Right cardiac atrium (tissue), 5 donors: ENCODE measurements around the gene ATG101. TPM values are rescaled to one million over a fixed set of nuclear protein-coding genes. Genes with fewer than 3 reads are reported as not detected.
A peak's percentile ranks its signal among the peaks of the same experiment; 100 is the strongest.

ENCODE experiments used
- ATAC-seq, 2 donors: fragments of 200-7000 bp; cut with Tn5 transposase; one replicate each; pipeline versions ENCODE4 v1.8.0 to v1.9.1; 2020; ENCODE audit warnings: moderate library complexity in 2 of 2, mild to moderate bottlenecking in 1 of 2
- DNase-seq, 3 donors: peaks; one replicate each; pipeline ENCODE4 v3.0.0-alpha.2; 2020
- H3K27ac ChIP-seq: one replicate; pipeline ENCODE4 v1.5.1; 2013; ENCODE audit warnings: mild to moderate bottlenecking, low read length, control low read depth, moderate library complexity
- H3K27me3 ChIP-seq: one replicate; pipeline ENCODE4 v1.6.1; 2013; ENCODE audit not compliant: control insufficient read depth, insufficient read depth
- H3K4me1 ChIP-seq: one replicate; pipeline ENCODE4 v1.6.1; 2013; ENCODE audit warnings: low read length; ENCODE audit not compliant: control insufficient read depth, insufficient read depth
- H3K4me3 ChIP-seq: one replicate; pipeline ENCODE4 v1.5.1; 2013; ENCODE audit warnings: low read length, control low read depth
- H3K9me3 ChIP-seq: one replicate; pipeline ENCODE4 v1.6.1; 2013; ENCODE audit warnings: low read length; ENCODE audit not compliant: control insufficient read depth
- WGBS: extraction: QIAGEN DNeasy Blood & Tissue Kit; methylation state at CpG from one replicate; pipeline ENCODE4 v1.1.7; 2013; 5-methylcytosine and 5-hydroxymethylcytosine counted together
- intact Hi-C, 4 donors: fragments of 100-400 bp; cut with DNase I; formaldehyde crosslinking; loops; one replicate each; pipeline versions ENCODE4 v1.11.0 to v1.14.0; 2022 to 2023
- polyA plus RNA-seq: library from polyadenylated mRNA; stranded (reverse); fragments of 200-250 nt; gene quantifications from one replicate; pipeline ENCODE4 v1.2.3, GENCODE V29; 2013
- total RNA-seq, 4 donors: library from RNA; stranded (reverse); fragmentation: NEBNext Ultra II Directional; extraction: Animal tissue kit (Norgen Biotek cat#: 25700); gene quantifications; one replicate each; pipeline ENCODE4 v1.2.1, GENCODE V29; 2021
- donor health status: healthy with polysubstance abuse.
- donor health status: DM: no; HTN: yes; CAD: no.
- donor health status: DM: no; HTN: no; CAD: no.
- donor health status: DM: no; HTN: yes; CAD: no; lungs with severe emphysema.
- donor health status: DM: yes; HTN: yes; CAD: no.

The ATG101 gene
- total and polyA plus RNA-seq, 5 donors = 24.8 to 33.0 (median 27.7) TPM

- H3K27ac ChIP-seq = peak overlapping the region; percentile 92
- H3K4me3 ChIP-seq = peak overlapping the region; percentile 72
- WGBS = 67% methylated on average over 7 of the region's 7 CpGs
- no peaks in the 10 kb centered on the region for H3K9me3 ChIP-seq
- peaks cover 23% of the 10 kb centered on the region for H3K4me1 ChIP-seq
- H3K27me3 ChIP-seq = no peaks in the 10 kb centered on the region
- DNase-seq (peak in 1 of 3 donors; percentile 56), ATAC-seq (no peak)
- intact Hi-C loops = no loop called here
Measured at GRCh38 chr12:52052468-52053186, 17.2 kb upstream of the ATG101 start.

- Histone ChIP-seq H3K27me3 (no peaks in the 10 kb centered on the region), H3K9me3 (no peaks in the 10 kb centered on the region), H3K4me1 (peaks cover 23% of the 10 kb centered on the region), H3K4me3 (peak overlapping the region; percentile 72), H3K27ac (peak overlapping the region; percentile 9)
- DNase-seq (peak in 1 of 3 donors; percentile 63), ATAC-seq (no peak)
- 68% methylated on average over 9 of the region's 9 CpGs for WGBS
- intact Hi-C loops = no loop called here
Measured at GRCh38 chr12:52053536-52054209, 16.1 kb upstream of the ATG101 start.

- Histone ChIP-seq H3K27me3 (no peaks in the 10 kb centered on the region), H3K4me1 (peaks cover 21% of the 10 kb centered on the region), H3K4me3 (peak overlapping the region; percentile 72), H3K9me3 (no peaks in the 10 kb centered on the region), H3K27ac (no peak overlapping the region)
- DNase-seq (peak in 1 of 3 donors; percentile 48), ATAC-seq (no peak)
- intact Hi-C loops = no loop called here
- 87% methylated on average over 21 of the region's 21 CpGs for WGBS
Measured at GRCh38 chr12:52054231-52054832, 15.4 kb upstream of the ATG101 start.

- no peaks in the 10 kb centered on the region for H3K9me3 ChIP-seq
- WGBS = 89% methylated on average over 21 of the region's 21 CpGs
- intact Hi-C loops = no loop called here
- DNase-seq (peak in 1 of 3 donors; percentile 41), ATAC-seq (no peak)
- no peaks in the 10 kb centered on the region for H3K27me3 ChIP-seq
- no peak overlapping the region for H3K27ac ChIP-seq
- peaks cover 15% of the 10 kb centered on the region for H3K4me1 ChIP-seq
- H3K4me3 ChIP-seq = no peak overlapping the region
Measured at GRCh38 chr12:52054833-52055730, 14.7 kb upstream of the ATG101 start.

- intact Hi-C loops = no loop called here
- 83% methylated on average over 27 of the region's 27 CpGs for WGBS
- peak overlapping the region; percentile 10 for H3K27ac ChIP-seq
- no peaks in the 10 kb centered on the region for H3K27me3 ChIP-seq
- DNase-seq (peak; percentile 39 to 62 (median 58)), ATAC-seq (no peak)
- no peak overlapping the region for H3K4me3 ChIP-seq
- peaks cover 12% of the 10 kb centered on the region for H3K4me1 ChIP-seq
- H3K9me3 ChIP-seq = no peaks in the 10 kb centered on the region
Measured at GRCh38 chr12:52055731-52056711, 13.8 kb upstream of the ATG101 start.

- 77% methylated on average over 23 of the region's 23 CpGs for WGBS
- no peak for ATAC-seq
- Histone ChIP-seq H3K9me3 (no peaks in the 10 kb centered on the region), H3K4me3 (no peak overlapping the region), H3K4me1 (peaks cover 12% of the 10 kb centered on the region), H3K27ac (peak overlapping the region; percentile 10), H3K27me3 (no peaks in the 10 kb centered on the region)
- intact Hi-C loops = no loop called here
- peak in 2 of 3 donors; percentile 51 to 60 for DNase-seq
Measured at GRCh38 chr12:52056801-52057637, 12.8 kb upstream of the ATG101 start.

GRCh38 chr12:52057638-52058576 is 11.9 kb upstream of the ATG101 start:
- DNase-seq (no peak), ATAC-seq (no peak)
- no peaks in the 10 kb centered on the region for H3K9me3 ChIP-seq
- H3K27ac ChIP-seq = no peak overlapping the region
- intact Hi-C loops = no loop called here
- no peak overlapping the region for H3K4me3 ChIP-seq
- H3K27me3 ChIP-seq = no peaks in the 10 kb centered on the region
- 89% methylated on average over 14 of the region's 14 CpGs for WGBS
- peaks cover 10% of the 10 kb centered on the region for H3K4me1 ChIP-seq

- no peaks in the 10 kb centered on the region for H3K27me3 ChIP-seq
- ATAC-seq = no peak
- no peak overlapping the region for H3K27ac ChIP-seq
- intact Hi-C loops = no loop called here
- H3K4me3 ChIP-seq = no peak overlapping the region
- WGBS = 76% methylated on average over 25 of the region's 25 CpGs
- H3K4me1 ChIP-seq = peaks cover 7% of the 10 kb centered on the region
- no peaks in the 10 kb centered on the region for H3K9me3 ChIP-seq
- DNase-seq = peak; percentile 58 to 64 (median 63)
Measured at GRCh38 chr12:52058631-52059361, 11.0 kb upstream of the ATG101 start.
